K562 (cell line): ENCODE results near the gene UNC79. TPM values are rescaled to one million over a fixed set of nuclear protein-coding genes. Genes with fewer than 3 reads are reported as not detected.

Experiments used
- ATAC-seq: fragments of 200-7000 bp; cut with Tn5 transposase; 3 replicates; pipeline ENCODE4 v1.9.1; 2020; ENCODE audit warnings: moderate library complexity
- BruUV-seq: library from RNA; stranded (reverse); fragments of 400-500 nt; replicated peaks from 2 replicates; lab custom pipeline; 2021; lab: Mats Ljungman, UMichigan
- CTCF ChIA-PET: fragments of 300-600 bp; formaldehyde crosslinking; extraction: SDS; loops from one replicate; lab custom pipeline; 2021; ENCODE audit warnings: low intra/inter-chr PET ratio; lab: Yijun Ruan, JAX
- POLR2A ChIA-PET: fragments of 300-600, 350-650 bp; sonication (Branson Sonifier 250); formaldehyde crosslinking; extraction: SDS; loops from one replicate; lab custom pipeline; 2021; ENCODE audit warnings: antibody characterized with exemption, inconsistent platforms; lab: Yijun Ruan, JAX
- DNase-seq, 4 experiments: peaks; one replicate each; pipeline versions ENCODE4 v3.0.0 to v3.0.0-alpha.2; 2011 to 2018; ENCODE audit warnings: low spot score in 3 of 4, mixed read lengths in 3 of 4; ENCODE audit errors: extremely low read depth in 1 of 4
- FAIRE-seq: peaks from 2 replicates; lab custom pipeline; 2011; peaks lifted over from hg19 to GRCh38; lab: Jason Lieb, UNC
- H2AFZ ChIP-seq: 2 replicates; pipeline ENCODE4 v1.6.0; 2011; ENCODE audit warnings: low read depth, low read length, control low read depth, inconsistent platforms
- H3K27ac ChIP-seq: fragments of 200-600 bp; 3 replicates; pipeline ENCODE4 v1.8.0; 2011; ENCODE audit warnings: low read depth, mild to moderate bottlenecking, control low read depth, inconsistent platforms, low read length, moderate library complexity, mixed read lengths; ENCODE audit errors: extremely low read depth
- H3K27me3 ChIP-seq, 2 experiments: fragments of 300-600 bp in 1 of 2; 2 replicates in 1 of 2; 3 replicates in 1 of 2; pipeline versions ENCODE4 v1.6.0 to v1.8.0; 2011; ENCODE audit warnings: inconsistent platforms in 2 of 2, low read length in 2 of 2, mild to moderate bottlenecking in 1 of 2, mixed read lengths in 1 of 2, moderate library complexity in 1 of 2; ENCODE audit not compliant: control insufficient read depth in 2 of 2, insufficient read depth in 2 of 2
- H3K36me3 ChIP-seq: fragments of 300-600 bp; 3 replicates; pipeline ENCODE4 v1.8.0; 2011; ENCODE audit warnings: mild to moderate bottlenecking, low read length, inconsistent platforms; ENCODE audit not compliant: control insufficient read depth, insufficient read depth
- H3K4me1 ChIP-seq, 2 experiments: fragments of 200-600 bp in 1 of 2; replicated peaks in 1 of 2; 2 replicates in 1 of 2; 3 replicates in 1 of 2; pipeline versions ENCODE4 v1.5.1 to v1.8.0; 2011; ENCODE audit warnings: inconsistent platforms in 2 of 2, low read length in 2 of 2, mild to moderate bottlenecking in 1 of 2, mixed read lengths in 1 of 2, moderate library complexity in 1 of 2; ENCODE audit not compliant: control insufficient read depth in 2 of 2, insufficient read depth in 2 of 2
- H3K4me2 ChIP-seq: 2 replicates; pipeline ENCODE4 v1.6.1; 2011; ENCODE audit warnings: low read length, control low read depth, inconsistent platforms, mixed read lengths; ENCODE audit not compliant: insufficient read depth
- H3K4me3 ChIP-seq: fragments of 200-600 bp; sonication (generic), shearing (Covaris generic); 2 replicates; pipeline ENCODE4 v1.5.1; 2016; ENCODE audit warnings: control low read depth, inconsistent platforms
- H3K79me2 ChIP-seq: fragments of 200-600 bp; 3 replicates; pipeline ENCODE4 v1.8.0; 2011; ENCODE audit warnings: low read length, inconsistent platforms; ENCODE audit not compliant: control insufficient read depth, insufficient read depth
- H3K9ac ChIP-seq, 2 experiments: 2 replicates each; pipeline versions ENCODE4 v1.6.0 to v1.6.1; 2011; ENCODE audit warnings: low read depth in 2 of 2, low read length in 2 of 2, control low read depth in 1 of 2, inconsistent platforms in 1 of 2, mild to moderate bottlenecking in 1 of 2, mixed read lengths in 1 of 2; ENCODE audit not compliant: insufficient read depth in 1 of 2
- H3K9me1 ChIP-seq: one replicate; pipeline ENCODE4 v1.6.0; 2011; ENCODE audit warnings: inconsistent platforms, mild to moderate bottlenecking, low read length, moderate library complexity; ENCODE audit not compliant: control insufficient read depth, insufficient read depth
- H3K9me3 ChIP-seq: replicated peaks from 2 replicates; pipeline ENCODE4 v1.5.1; 2011; ENCODE audit warnings: low read depth, low read length, inconsistent platforms; ENCODE audit not compliant: control insufficient read depth, insufficient read depth
- H4K20me1 ChIP-seq: replicated peaks from 2 replicates; pipeline ENCODE4 v1.6.1; 2011; ENCODE audit warnings: low read length, inconsistent platforms, mixed read lengths; ENCODE audit not compliant: control insufficient read depth, insufficient read depth
- CAMTA2 ChIP-seq: fragments of 250-450 bp; sonication (Bioruptor Pico); conservative IDR thresholded peaks from 2 replicates; pipeline ENCODE4 v1.5.1; 2022
- CC2D1A ChIP-seq: fragments of 450-650 bp; IDR thresholded peaks from 2 replicates; pipeline ENCODE4 v1.6.1; 2017; ENCODE audit warnings: mild to moderate bottlenecking
- CCAR2 ChIP-seq: fragments of 200-400 bp; formaldehyde crosslinking; IDR thresholded peaks from 2 replicates; pipeline ENCODE4 v1.6.1; 2017; ENCODE audit warnings: mild to moderate bottlenecking, low read depth, low read length
- CTBP1 ChIP-seq: fragments of 450-650 bp; IDR thresholded peaks from 2 replicates; pipeline ENCODE4 v1.6.1; 2016; ENCODE audit warnings: borderline replicate concordance
- CTCF ChIP-seq, 3 experiments: IDR thresholded peaks in 2 of 3; conservative IDR thresholded peaks in 1 of 3; 2 replicates each; pipeline ENCODE4 v1.5.1; 2011 to 2012; ENCODE audit warnings: low read length in 3 of 3, mild to moderate bottlenecking in 3 of 3, control low read depth in 2 of 3, improper control_type of control experiment in 1 of 3, inconsistent platforms in 1 of 3, low read depth in 1 of 3, mixed read lengths in 1 of 3, moderate library complexity in 1 of 3; ENCODE audit not compliant: insufficient read depth in 2 of 3
- DIDO1 ChIP-seq: fragments of 450-650 bp; IDR thresholded peaks from 2 replicates; pipeline ENCODE4 v1.6.1; 2016; ENCODE audit warnings: low read depth, missing biosample characterization, missing genetic modification characterization
- HES1 ChIP-seq: fragments of 450-650 bp; IDR thresholded peaks from 2 replicates; pipeline ENCODE4 v1.6.1; 2016; ENCODE audit warnings: low read depth, mild to moderate bottlenecking, moderate library complexity
- HMG20A ChIP-seq: fragments of 450-650 bp; formaldehyde crosslinking; conservative IDR thresholded peaks from 2 replicates; pipeline ENCODE4 v1.4.0; 2020; ENCODE audit warnings: mild to moderate bottlenecking, mixed read lengths
- HOMEZ ChIP-seq: fragments of 250-450 bp; sonication (Bioruptor Pico); IDR thresholded peaks from 2 replicates; pipeline ENCODE4 v1.4.0; 2020; ENCODE audit warnings: mild to moderate bottlenecking, moderate library complexity
- KLF6 ChIP-seq: fragments of 250-450 bp; sonication (Bioruptor Pico); IDR thresholded peaks from 2 replicates; pipeline ENCODE4 v1.4.0; 2020; ENCODE audit warnings: mild to moderate bottlenecking, moderate library complexity, borderline replicate concordance
- MCM3 ChIP-seq: fragments of 450-650 bp; IDR thresholded peaks from 2 replicates; pipeline ENCODE4 v1.6.1; 2016
- MCM5 ChIP-seq: fragments of 450-650 bp; IDR thresholded peaks from 2 replicates; pipeline ENCODE4 v1.6.1; 2016; ENCODE audit warnings: low read depth
- PRPF4 ChIP-seq: fragments of 200-400 bp; formaldehyde crosslinking; IDR thresholded peaks from one replicate; pipeline ENCODE4 v1.6.1; 2017; ENCODE audit warnings: low read length, low read depth, mild to moderate bottlenecking; ENCODE audit not compliant: insufficient read depth, poor library complexity, severe bottlenecking
- SMAD3 ChIP-seq: fragments of 450-650 bp; formaldehyde crosslinking; conservative IDR thresholded peaks from 2 replicates; pipeline ENCODE4 v1.4.0; 2020; ENCODE audit warnings: mild to moderate bottlenecking
- TAL1 ChIP-seq: fragments of 450-650 bp; IDR thresholded peaks from 2 replicates; pipeline ENCODE4 v1.6.1; 2016; ENCODE audit warnings: mild to moderate bottlenecking
- ZNF133 ChIP-seq: fragments of 250-450 bp; sonication (Bioruptor Pico); IDR thresholded peaks from 2 replicates; pipeline ENCODE4 v1.4.0; 2020; ENCODE audit warnings: mild to moderate bottlenecking
- ZNF384 ChIP-seq: IDR thresholded peaks from 2 replicates; pipeline ENCODE4 v1.6.1; 2012; ENCODE audit warnings: low read depth, low read length, improper control_type of control experiment
- ZNF449 ChIP-seq: fragments of 250-450 bp; sonication (Bioruptor Pico); IDR thresholded peaks from 2 replicates; pipeline ENCODE4 v1.8.0; 2022; ENCODE audit warnings: moderate library complexity, mild to moderate bottlenecking, inconsistent platforms
- in situ Hi-C: fragments of 300-500 bp; cut with MboI; formaldehyde crosslinking; loops from 4 replicates; pipeline ENCODE4 v1.15.0; 2018; ENCODE audit warnings: inconsistent platforms, mixed read lengths
- intact Hi-C: fragments of 100-400 bp; cut with micrococcal nuclease; formaldehyde crosslinking; loops from 2 replicates; pipeline ENCODE4 v1.14.2; 2022
- polyA plus RNA-seq, 8 experiments: library from polyadenylated mRNA; depleted of rRNA in 4 of 8; stranded (reverse) in 5 of 8; unstranded in 3 of 8; fragments of >200 nt; fragmentation: Nextera tagmentation in 2 of 8; fragmentation: Illumina TruSeq in 1 of 8; extraction: Ambion mirVana in 2 of 8; extraction: Trizol in 1 of 8; gene quantifications; 2 replicates each; pipeline versions ENCODE4 v1.2.1 to v1.2.3, GENCODE V29; 2011 to 2014; ENCODE audit warnings: inconsistent platforms in 1 of 8, missing spikeins in 1 of 8
- total RNA-seq, 7 experiments: library from RNA; depleted of rRNA in 6 of 7; stranded (reverse); fragments of >200 nt in 6 of 7; fragmentation: Illumina TruSeq in 2 of 7; extraction: Trizol in 2 of 7; gene quantifications; 2 replicates each; pipeline versions ENCODE4 v1.2.1 to v1.2.3, GENCODE V29; 2011 to 2021; ENCODE audit warnings: low replicate concordance in 1 of 7

UNC79 gene
- total and polyA plus RNA-seq, 9 of the 15 experiments (the other 6 are each of a cell fraction or from before 2014, with no cell fraction given) = under 0.01 to 0.04 (median 0.01) TPM; not detected in 6

- ATAC-seq = no peak
- H3K9me3 ChIP-seq = no peaks in the 10 kb centered on the region
- POLR2A ChIA-PET = no interaction called here
- in situ Hi-C loops = loop anchor here (25.0 kb wide), 1 partner anchor 524 kb away; no protein-coding TSS in a partner anchor
- CTCF ChIA-PET = no interaction called here
- no peaks in the 10 kb centered on the region for H3K27me3 ChIP-seq
- H3K36me3 ChIP-seq = no peaks in the 10 kb centered on the region
- H3K4me1 ChIP-seq = no peaks in the 10 kb centered on the region
- no peaks in the 10 kb centered on the region for H3K9me1 ChIP-seq
- no peak overlapping the region for H3K4me3 ChIP-seq
- DNase-seq = no peak
- H2AFZ ChIP-seq = no peak overlapping the region
- intact Hi-C loops = no loop called here
- H4K20me1 ChIP-seq = no peaks in the 10 kb centered on the region
- BruUV-seq = no TSS peak
- no peak overlapping the region for H3K9ac ChIP-seq
- no peak overlapping the region for H3K4me2 ChIP-seq
- FAIRE-seq = no peak
- TF ChIP-seq CCAR2 = no peak
- TF ChIP-seq HES1 = no peak
- TF ChIP-seq MCM3 = no peak
- TF ChIP-seq CAMTA2 (CRISPR knock-in tag) = no peak
- TF ChIP-seq DIDO1 (tag) = no peak
- TF ChIP-seq PRPF4 = no peak
- no peak for TF ChIP-seq ZNF449 (CRISPR knock-in tag)
- no peak for TF ChIP-seq HOMEZ (CRISPR knock-in tag)
- no peak for TF ChIP-seq CTCF (IDR thresholded peaks at IDR 0.05 in 2 of 3, conservative IDR thresholded peaks at IDR 0.05 in 1 of 3; ENCODE audit: insufficient read depth in 2 of 3, low read depth in 1 of 3, low read length in 3 of 3)
- TF ChIP-seq TAL1 = no peak
- no peak for TF ChIP-seq ZNF384
- no peak for TF ChIP-seq HMG20A (CRISPR knock-in tag)
- TF ChIP-seq CC2D1A = no peak
- no peak for TF ChIP-seq ZNF133 (CRISPR knock-in tag)
- no peak for TF ChIP-seq KLF6 (CRISPR knock-in tag)
- TF ChIP-seq SMAD3 (CRISPR knock-in tag) = no peak
- no peak for TF ChIP-seq MCM5
- no peak for TF ChIP-seq CTBP1
- TF ChIP-seq, all 486 proteins: peak for 0
- no peaks in the 10 kb centered on the region for H3K79me2 ChIP-seq
- H3K27ac ChIP-seq = no peak overlapping the region
These were observed 232.6 kb downstream of the UNC79 start for GRCh38 chr14:93663317-93663716.
